Thyroid gland (tissue), 4 donors: ENCODE data around the gene FAM3D.

Source experiments
- CTCF ChIP-seq, 6 experiments: fragments of 200-600 bp in 3 of 6; fragments of 450-650 bp in 3 of 6; sonication (generic) in 3 of 6; IDR thresholded peaks; one replicate each; pipeline ENCODE4 v1.5.1; 2016 to 2019; ENCODE audit warnings: antibody characterized with exemption in 6 of 6, mild to moderate bottlenecking in 2 of 6, inconsistent platforms in 1 of 6, moderate library complexity in 1 of 6
- POLR2A ChIP-seq, 2 donors: fragments of 450-650 bp; IDR thresholded peaks; one replicate each; pipeline ENCODE4 v1.6.1; 2017; ENCODE audit warnings: antibody characterized with exemption in 2 of 2, mild to moderate bottlenecking in 2 of 2, moderate library complexity in 1 of 2

- TF ChIP-seq CTCF (IDR thresholded peaks at IDR 0.05) (no peak), POLR2A (IDR thresholded peaks at IDR 0.05) (no peak)
Observed at GRCh38 chr3:58696093-58696492, 29.5 kb upstream of the FAM3D start.
